Activated CD8-positive, alpha-beta T cell treated with anti-CD3 and anti-CD28 coated beads, Interleukin-2, amount 10 ng/mL, durations not matched to agents 7 days and 5 days (primary cell): ENCODE data around the gene TPSG1. TPM values are rescaled to one million over a fixed set of nuclear protein-coding genes. Genes with fewer than 3 reads are reported as not detected.

Experiments used
- ATAC-seq: fragments of 150-1000 bp; cut with Tn5 transposase; one replicate; pipeline ENCODE4 v1.10.0; 2021; ENCODE audit warnings: moderate library complexity
- CTCF ChIA-PET: fragments of 350-600 bp; sonication (Branson Sonifier 250); formaldehyde crosslinking; loops from one replicate; lab custom pipeline; 2021; ENCODE audit warnings: antibody characterized with exemption; lab: Charles Lee
- POLR2A ChIA-PET: fragments of 350-600 bp; sonication (Branson Sonifier 250); formaldehyde crosslinking; loops from one replicate; lab custom pipeline; 2021; ENCODE audit warnings: antibody characterized with exemption; lab: Charles Lee
- DNase-seq: peaks from one replicate; pipeline ENCODE4 v3.0.0-alpha.2; 2020
- H3K27ac Mint-ChIP-seq: one replicate; pipeline ENCODE4 v1.8.0; 2021; ENCODE audit warnings: mild to moderate bottlenecking, mixed read lengths
- H3K27me3 Mint-ChIP-seq: one replicate; pipeline ENCODE4 v1.8.0; 2021; ENCODE audit warnings: low read depth, mixed read lengths
- H3K36me3 Mint-ChIP-seq: one replicate; pipeline ENCODE4 v1.8.0; 2021; ENCODE audit warnings: low read depth, mixed read lengths
- H3K4me1 Mint-ChIP-seq: one replicate; pipeline ENCODE4 v1.8.0; 2021; ENCODE audit warnings: low read depth, mixed read lengths
- H3K4me3 Mint-ChIP-seq: one replicate; pipeline ENCODE4 v1.8.0; 2021; ENCODE audit warnings: mild to moderate bottlenecking, mixed read lengths
- H3K9me3 Mint-ChIP-seq: one replicate; pipeline ENCODE4 v1.8.0; 2022; ENCODE audit warnings: mixed read lengths; ENCODE audit not compliant: insufficient read depth
- total RNA-seq, 2 experiments: library from RNA; stranded (reverse); gene quantifications; one replicate each; pipeline ENCODE4 v1.2.3, GENCODE V29; 2021

Gene TPSG1
- total RNA-seq, 2 experiments from 2014 or later, result not detected

GRCh38 chr16:1172651-1173050 is 52.4 kb downstream of the TPSG1 start:
- Mint-ChIP-seq H3K27me3 (no peaks in the 10 kb centered on the region), H3K36me3 (no peaks in the 10 kb centered on the region), H3K4me1 (no peaks in the 10 kb centered on the region), H3K4me3 (no peak overlapping the region), H3K27ac (no peak overlapping the region), H3K9me3 (no peaks in the 10 kb centered on the region)
- CTCF ChIA-PET, result no interaction called here
- ATAC-seq (no peak), DNase-seq (no peak)
- POLR2A ChIA-PET, result no interaction called here

- CTCF ChIA-PET, result no interaction called here
- H3K4me3 Mint-ChIP-seq, result no peak overlapping the region
- DNase-seq (no peak), ATAC-seq (no peak)
- H3K4me1 Mint-ChIP-seq, result no peaks in the 10 kb centered on the region
- H3K9me3 Mint-ChIP-seq, result no peaks in the 10 kb centered on the region
- H3K27ac Mint-ChIP-seq, result no peak overlapping the region
- POLR2A ChIA-PET, result no interaction called here
- H3K36me3 Mint-ChIP-seq, result no peaks in the 10 kb centered on the region
- H3K27me3 Mint-ChIP-seq, result no peaks in the 10 kb centered on the region
These were observed 53.1 kb downstream of the TPSG1 start for GRCh38 chr16:1171854-1172428.

Other genes starting within 250 kb of the TPSG1 start
- not detected for gene SOX8, start 243.5 kb downstream of the TPSG1 start, total RNA-seq
- gene SSTR5, start 152.5 kb downstream of the TPSG1 start, total RNA-seq, result not detected
- gene C1QTNF8, start 129.0 kb downstream of the TPSG1 start, total RNA-seq, result not detected
- gene CACNA1H, start 72.2 kb downstream of the TPSG1 start, total RNA-seq, result under 1 TPM; 0.57 to 0.92 TPM
- not detected for gene TPSB2, start 4.9 kb upstream of the TPSG1 start, total RNA-seq
- not detected for gene TPSAB1, start 15.4 kb upstream of the TPSG1 start, total RNA-seq
- not detected for gene TPSD1, start 30.8 kb upstream of the TPSG1 start, total RNA-seq
- 100 to 1,000 TPM; 207 to 237 TPM for gene UBE2I, start 84.4 kb upstream of the TPSG1 start, total RNA-seq
- gene BAIAP3, start 108.4 kb upstream of the TPSG1 start, total RNA-seq, result under 1 TPM; 0.24 to 0.63 TPM
- gene TSR3, start 126.6 kb upstream of the TPSG1 start, total RNA-seq, result 10 to 100 TPM; 48.5 to 50.7 TPM
- gene GNPTG, start 126.7 kb upstream of the TPSG1 start, total RNA-seq, result 10 to 100 TPM; 24.2 to 25.1 TPM
- 10 to 100 TPM; 19.6 to 24.9 TPM for gene UNKL, start 189.4 kb upstream of the TPSG1 start, total RNA-seq
- 10 to 100 TPM; 17.2 to 20.1 TPM for gene UQCC4, start 195.5 kb upstream of the TPSG1 start, total RNA-seq
- gene PERCC1, start 205.8 kb upstream of the TPSG1 start, total RNA-seq, result under 1 TPM in 1 of 2 experiments, not detected in 1; 0.37 TPM
- gene CCDC154, start 219.3 kb upstream of the TPSG1 start, total RNA-seq, result 1 to 10 TPM; 1.5 to 2.1 TPM
- gene CLCN7, start 249.8 kb upstream of the TPSG1 start, total RNA-seq, result 10 to 100 TPM; 41.9 to 43.9 TPM